GM12891 (cell line): ENCODE results near the gene PRRC1.

Experiments
- DNase-seq: peaks from one replicate; pipeline ENCODE4 v3.0.0; 2011; ENCODE audit warnings: low spot score; ENCODE audit not compliant: insufficient read length
- FAIRE-seq: peaks from 2 replicates; lab custom pipeline; 2011; peaks lifted over from hg19 to GRCh38; lab: Jason Lieb, UNC
- POLR2A ChIP-seq: IDR thresholded peaks from 2 replicates; pipeline ENCODE4 v1.6.1; 2011; ENCODE audit warnings: low read depth, low read length, control low read depth
- SPI1 ChIP-seq: IDR thresholded peaks from 2 replicates; pipeline ENCODE4 v1.6.1; 2011; ENCODE audit warnings: low read depth, low read length, control low read depth
- TAF1 ChIP-seq: IDR thresholded peaks from 2 replicates; pipeline ENCODE4 v1.6.1; 2011; ENCODE audit warnings: low read depth, low read length, control low read depth

PRRC1 gene

GRCh38 chr5:127602896-127603844 is 85.7 kb downstream of the PRRC1 start:
- FAIRE-seq = peak; percentile 66
- TF ChIP-seq TAF1 (no peak), SPI1 (peak; percentile 34; the same call in 1 of the 2 replicates), POLR2A (no peak)

More at GRCh38 chr5:127602896-127603844, 85.7 kb downstream of the PRRC1 start:
- no peak for DNase-seq
